Muscle layer of colon (tissue), 2 donors: Measurements from ENCODE around the gene PCCA.
"Not testable (repeated sequence)": the region's sequence is repeated elsewhere in the genome, so short reads cannot be mapped to it uniquely, and the experiment has no call there.

Source experiments
- H3K27ac ChIP-seq: one replicate; pipeline ENCODE4 v1.7.0; 2013; ENCODE audit warnings: low read depth, mild to moderate bottlenecking, low read length, moderate library complexity
- H3K27me3 ChIP-seq, 2 donors: one replicate each; pipeline ENCODE4 v1.7.0; 2013; ENCODE audit warnings: low read length in 2 of 2, mild to moderate bottlenecking in 2 of 2; ENCODE audit not compliant: insufficient read depth in 2 of 2, control insufficient read depth in 1 of 2
- H3K36me3 ChIP-seq: one replicate; pipeline ENCODE4 v1.7.0; 2013; ENCODE audit warnings: mild to moderate bottlenecking, low read length; ENCODE audit not compliant: insufficient read depth
- H3K4me1 ChIP-seq: one replicate; pipeline ENCODE4 v1.7.0; 2013; ENCODE audit warnings: mild to moderate bottlenecking, low read length; ENCODE audit not compliant: insufficient read depth
- H3K4me3 ChIP-seq, 2 donors: one replicate each; pipeline ENCODE4 v1.7.0; 2013; ENCODE audit warnings: low read length in 2 of 2, low read depth in 1 of 2, mild to moderate bottlenecking in 1 of 2, moderate library complexity in 1 of 2
- H3K9ac ChIP-seq: one replicate; pipeline ENCODE4 v1.7.0; 2013; ENCODE audit warnings: low read length
- H3K9me3 ChIP-seq: one replicate; pipeline ENCODE4 v1.7.0; 2013; ENCODE audit warnings: mild to moderate bottlenecking, low read length
- donor health status: abdominal sarcoma.
- donor health status: Adenocarcinoma of cecum.

The PCCA gene

GRCh38 chr13:100566543-100566942 is 477.6 kb downstream of the PCCA start:
- H3K9me3 ChIP-seq = no peaks in the 10 kb centered on the region
- no peaks in the 10 kb centered on the region for H3K27me3 ChIP-seq
- H3K9ac ChIP-seq = no peak overlapping the region
- no peaks in the 10 kb centered on the region for H3K4me1 ChIP-seq
- no peaks in the 10 kb centered on the region for H3K36me3 ChIP-seq
- no peak overlapping the region for H3K27ac ChIP-seq
- H3K4me3 ChIP-seq = no peak overlapping the region

DNA sequence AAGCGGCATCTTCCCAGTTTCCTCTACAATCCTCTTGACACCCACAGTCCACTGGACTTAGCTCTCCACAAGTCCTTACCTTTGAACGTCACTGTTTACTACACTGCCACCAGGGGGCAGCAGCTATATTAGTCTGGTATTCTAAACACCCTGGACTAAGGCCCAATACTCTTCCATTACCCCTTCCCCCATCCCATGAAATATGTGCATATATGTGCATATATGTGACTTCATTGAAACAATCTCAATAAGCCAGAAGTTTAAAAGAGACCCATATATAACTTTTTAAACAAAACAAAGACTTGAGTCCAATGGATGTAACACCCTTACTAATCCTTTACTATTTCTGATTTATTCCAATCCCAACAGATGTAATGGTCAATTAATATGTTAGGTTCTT is 484.2 kb downstream of the PCCA start:
- H3K36me3 ChIP-seq = no peaks in the 10 kb centered on the region

DNA sequence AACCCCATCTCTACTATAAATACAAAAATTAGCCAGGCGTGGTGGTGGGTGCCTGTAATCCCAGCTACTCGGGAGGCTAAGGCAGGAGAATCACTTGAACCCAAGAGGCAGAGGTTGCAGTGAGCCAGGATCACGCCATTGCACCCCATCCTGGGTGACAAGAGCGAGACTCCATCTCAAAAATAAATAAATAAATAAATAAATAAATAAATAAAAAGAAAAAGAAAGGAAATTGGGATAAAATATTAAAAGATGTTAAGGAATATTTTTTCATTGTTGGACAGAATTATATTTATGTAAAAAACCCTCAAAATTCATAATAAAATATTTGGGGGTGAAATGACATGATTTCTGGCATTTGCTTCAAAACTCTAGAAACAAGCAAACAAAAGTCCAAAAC is 488.3 kb downstream of the PCCA start:
- not testable (repeated sequence) for H3K4me1 ChIP-seq, H3K9ac ChIP-seq, H3K27me3 ChIP-seq, H3K4me3 ChIP-seq, H3K27ac ChIP-seq, H3K36me3 ChIP-seq, H3K9me3 ChIP-seq

More for the DNA sequence above, 484.2 kb downstream of the PCCA start:
- Histone ChIP-seq H3K27me3 (no peaks in the 10 kb centered on the region), H3K27ac (no peak overlapping the region), H3K9ac (no peak overlapping the region), H3K4me1 (no peaks in the 10 kb centered on the region), H3K4me3 (no peak overlapping the region), H3K9me3 (no peaks in the 10 kb centered on the region)
